A549 (cell line): ENCODE measurements around the gene GRIK2. TPM values are rescaled to one million over a fixed set of nuclear protein-coding genes. Genes with fewer than 3 reads are reported as not detected.

ENCODE experiments used
- ATAC-seq, 2 experiments: fragments of 200-7000 bp in 1 of 2; fragments of >200 bp in 1 of 2; cut with Nextera tagmentation in 1 of 2; cut with Tn5 transposase in 1 of 2; 3 replicates each; pipeline versions ENCODE4 v1.8.0 to v1.9.1; 2018 to 2020; ENCODE audit warnings: mild to moderate bottlenecking in 1 of 2, moderate library complexity in 1 of 2
- CTCF ChIA-PET: fragments of 300-600 bp; sonication (Branson Sonifier 250); formaldehyde crosslinking; extraction: SDS; loops from one replicate; lab custom pipeline; 2021; ENCODE audit warnings: antibody characterized with exemption, inconsistent platforms; lab: Yijun Ruan, JAX
- POLR2A ChIA-PET: fragments of 350-600 bp; formaldehyde crosslinking; extraction: SDS; loops from one replicate; lab custom pipeline; 2021; ENCODE audit warnings: antibody characterized with exemption, inconsistent platforms; lab: Yijun Ruan, JAX
- DNase-seq, 2 experiments: peaks; one replicate each; pipeline versions ENCODE4 v3.0.0 to v3.0.0-alpha.2; 2011 to 2016; ENCODE audit warnings: low read depth in 1 of 2, low spot score in 1 of 2
- FAIRE-seq: peaks from 2 replicates; lab custom pipeline; 2011; peaks lifted over from hg19 to GRCh38; lab: Jason Lieb, UNC
- H3K27ac ChIP-seq, 2 experiments: fragments of >200 bp; sonication (Bioruptor Twin); formaldehyde crosslinking; 3 replicates each; pipeline ENCODE4 v1.5.1; 2016 to 2017
- H3K4me1 ChIP-seq: fragments of >200 bp; sonication (Bioruptor Twin); formaldehyde crosslinking; 3 replicates; pipeline ENCODE4 v1.6.1; 2016
- H3K4me2 ChIP-seq: fragments of >200 bp; sonication (Bioruptor Twin); formaldehyde crosslinking; 3 replicates; pipeline ENCODE4 v1.6.1; 2016
- H3K4me3 ChIP-seq: fragments of >200 bp; sonication (Bioruptor Twin); formaldehyde crosslinking; 3 replicates; pipeline ENCODE4 v1.5.1; 2016
- H3K9me3 ChIP-seq: fragments of >200 bp; sonication (Bioruptor Twin); formaldehyde crosslinking; 3 replicates; pipeline ENCODE4 v1.6.1; 2016
- BCL3 ChIP-seq: fragments of >200 bp; sonication (Bioruptor Twin); formaldehyde crosslinking; IDR thresholded peaks from 3 replicates; pipeline ENCODE4 v1.6.1; 2016
- BHLHE40 ChIP-seq: IDR thresholded peaks from 2 replicates; pipeline ENCODE4 v1.6.1; 2012; ENCODE audit warnings: low read depth, low read length, inconsistent platforms
- CBX8 ChIP-seq: fragments of 200-600 bp; sonication (generic); IDR thresholded peaks from 2 replicates; pipeline ENCODE4 v1.6.1; 2016
- CHD4 ChIP-seq: fragments of 200-600 bp; sonication (generic); IDR thresholded peaks from 2 replicates; pipeline ENCODE4 v1.6.1; 2016; ENCODE audit warnings: antibody characterized with exemption, mild to moderate bottlenecking, borderline replicate concordance
- EHF ChIP-seq: fragments of 250-450 bp; sonication (Bioruptor Pico); IDR thresholded peaks from 2 replicates; pipeline ENCODE4 v1.5.0; 2020; ENCODE audit warnings: mild to moderate bottlenecking
- EHMT2 ChIP-seq: fragments of 200-600 bp; sonication (generic); IDR thresholded peaks from 2 replicates; pipeline ENCODE4 v1.6.1; 2016; ENCODE audit warnings: antibody characterized with exemption, low read depth, mild to moderate bottlenecking, moderate library complexity
- ELK1 ChIP-seq: fragments of 150-350 bp; IDR thresholded peaks from 2 replicates; pipeline ENCODE4 v1.6.1; 2014; ENCODE audit warnings: low read depth, mild to moderate bottlenecking, low read length
- HOXB5 ChIP-seq: fragments of 250-450 bp; sonication (Bioruptor Pico); IDR thresholded peaks from 2 replicates; pipeline ENCODE4 v1.5.0; 2020; ENCODE audit warnings: mild to moderate bottlenecking, moderate library complexity
- JUNB ChIP-seq: fragments of >200 bp; sonication (Bioruptor Twin); formaldehyde crosslinking; IDR thresholded peaks from 2 replicates; pipeline ENCODE4 v1.6.1; 2016
- MAFK ChIP-seq: fragments of 450-650 bp; IDR thresholded peaks from 2 replicates; pipeline ENCODE4 v1.6.1; 2014; ENCODE audit not compliant: partially characterized antibody
- MYC ChIP-seq: IDR thresholded peaks from 2 replicates; pipeline ENCODE4 v1.6.1; 2012; ENCODE audit warnings: mild to moderate bottlenecking, inconsistent platforms, low read length, improper control_type of control experiment, borderline replicate concordance
- NPAS2 ChIP-seq: fragments of 250-450 bp; sonication (Bioruptor Pico); IDR thresholded peaks from 2 replicates; pipeline ENCODE4 v1.8.0; 2022; ENCODE audit warnings: mild to moderate bottlenecking, moderate library complexity, borderline replicate concordance
- NR3C1 ChIP-seq: fragments of >200 bp; sonication (Bioruptor Twin); formaldehyde crosslinking; IDR thresholded peaks from 3 replicates; pipeline ENCODE4 v1.6.1; 2017
- POLR2AphosphoS2 ChIP-seq: conservative IDR thresholded peaks from 2 replicates; pipeline ENCODE4 v1.6.1; 2012; ENCODE audit warnings: low read length, improper control_type of control experiment, inconsistent platforms
- SMC3 ChIP-seq: fragments of >200 bp; sonication (Bioruptor Twin); formaldehyde crosslinking; IDR thresholded peaks from 3 replicates; pipeline ENCODE4 v1.6.1; 2018; ENCODE audit warnings: inconsistent platforms
- SREBF2 ChIP-seq: fragments of 450-650 bp; IDR thresholded peaks from 2 replicates; pipeline ENCODE4 v1.6.1; 2014; ENCODE audit warnings: mild to moderate bottlenecking, moderate library complexity
- TFCP2L1 ChIP-seq: fragments of 250-450 bp; sonication (Bioruptor Pico); IDR thresholded peaks from 2 replicates; pipeline ENCODE4 v1.5.0; 2021; ENCODE audit warnings: mild to moderate bottlenecking
- ZFP36 ChIP-seq: fragments of 450-650 bp; IDR thresholded peaks from 2 replicates; pipeline ENCODE4 v1.6.1; 2014; ENCODE audit warnings: borderline replicate concordance; ENCODE audit not compliant: partially characterized antibody
- ZNF302 ChIP-seq: fragments of 250-450 bp; sonication (Bioruptor Pico); IDR thresholded peaks from 2 replicates; pipeline ENCODE4 v1.9.0; 2021; ENCODE audit warnings: inconsistent platforms, mild to moderate bottlenecking, moderate library complexity
- WGBS: methylation state at CpG from one replicate; pipeline ENCODE4 v1.1.6; 2017; ENCODE audit errors: missing lambda C conversion rate; 5-methylcytosine and 5-hydroxymethylcytosine counted together
- polyA plus RNA-seq, 4 experiments: library from polyadenylated mRNA; depleted of rRNA in 3 of 4; stranded (reverse); fragments of >200 nt; fragmentation: RNase III in 1 of 4; extraction: RNeasy Plus Mini Kit Qiagen cat#74134 plus additional on column Dnase treatment in 1 of 4; gene quantifications; 2 replicates in 3 of 4; 3 replicates in 1 of 4; pipeline ENCODE4 v1.2.3, GENCODE V29; 2011 to 2017

GRIK2 gene
- polyA plus RNA-seq, 2 of the 4 experiments (the other 2 are of a cell fraction), result 0.56 to 0.65 TPM

GRCh38 chr6:101961357-101961756 is 567.8 kb downstream of the GRIK2 start:
- no peaks in the 10 kb centered on the region for H3K9me3 ChIP-seq
- ATAC-seq (no peak), FAIRE-seq (no peak), DNase-seq (no peak)
- ChIA-PET POLR2A (no interaction called here), CTCF (no interaction called here)
- no peak overlapping the region for H3K4me2 ChIP-seq
- no peak overlapping the region for H3K4me3 ChIP-seq
- TF ChIP-seq HOXB5, result no peak
- no peaks in the 10 kb centered on the region for H3K4me1 ChIP-seq
- H3K27ac ChIP-seq, result no peak overlapping the region
- WGBS, result 16% methylated on average over 4 of the region's 8 CpGs

GRCh38 chr6:101980924-101981323 is 587.4 kb downstream of the GRIK2 start:
- no peak overlapping the region for H3K4me3 ChIP-seq
- H3K27ac ChIP-seq, result no peak overlapping the region
- no peak for FAIRE-seq
- CTCF ChIA-PET, result interaction anchor here (0.7 kb wide), 1 partner anchor 164 kb away, joined by 3 read pairs; no protein-coding TSS in a partner anchor
- TF ChIP-seq CBX8 (no peak), ELK1 (no peak), ZNF302 (CRISPR knock-in tag) (no peak), EHMT2 (no peak), POLR2AphosphoS2 (no peak), SMC3 (no peak), MYC (no peak), JUNB (no peak), TFCP2L1 (CRISPR knock-in tag) (no peak)
- H3K4me1 ChIP-seq, result no peaks in the 10 kb centered on the region
- ATAC-seq, result no peak
- DNase-seq, result no peak
- no peak overlapping the region for H3K4me2 ChIP-seq
- POLR2A ChIA-PET, result no interaction called here
- H3K9me3 ChIP-seq, result no peaks in the 10 kb centered on the region

GRCh38 chr6:101986476-101986875 is 593.0 kb downstream of the GRIK2 start:
- DNase-seq (no peak), FAIRE-seq (no peak), ATAC-seq (no peak)
- ChIA-PET CTCF (no interaction called here), POLR2A (no interaction called here)
- H3K9me3 ChIP-seq, result no peaks in the 10 kb centered on the region
- H3K27ac ChIP-seq, result no peak overlapping the region
- no peaks in the 10 kb centered on the region for H3K4me1 ChIP-seq
- no peak overlapping the region for H3K4me3 ChIP-seq
- TF ChIP-seq NPAS2 (CRISPR knock-in tag) (no peak), NR3C1 (no peak), SMC3 (no peak), BCL3 (no peak), SREBF2 (no peak)
- WGBS, result 48% methylated on average over 3 of the region's 3 CpGs
- H3K4me2 ChIP-seq, result no peak overlapping the region

- Histone ChIP-seq H3K9me3 (no peaks in the 10 kb centered on the region), H3K27ac (no peak overlapping the region), H3K4me1 (no peaks in the 10 kb centered on the region), H3K4me2 (no peak overlapping the region), H3K4me3 (no peak overlapping the region)
- WGBS, result 13% methylated on average over 5 of the region's 5 CpGs
- CTCF ChIA-PET, result no interaction called here
- no peak for TF ChIP-seq BHLHE40
- TF ChIP-seq MAFK, result no peak
- TF ChIP-seq CHD4, result no peak
- TF ChIP-seq EHF (CRISPR knock-in tag), result no peak
- TF ChIP-seq ZFP36, result no peak
- no peak for FAIRE-seq
- DNase-seq, result no peak
- POLR2A ChIA-PET, result no interaction called here
- ATAC-seq, result no peak
Measured at GRCh38 chr6:101992286-101992685, 598.8 kb downstream of the GRIK2 start.
